PFSK-1 (cell line): Measurements from ENCODE around the gene PEF1.

ENCODE experiments used
- FOXP2 ChIP-seq: optimal IDR thresholded peaks from 2 replicates; pipeline ENCODE3; 2011; ENCODE audit warnings: borderline replicate concordance, control low read depth, inconsistent platforms; ENCODE audit not compliant: insufficient read depth; ENCODE audit errors: extremely low read length, extremely low read depth
- POLR2AphosphoS5 ChIP-seq: IDR thresholded peaks from 2 replicates; pipeline ENCODE4 v1.6.1; 2012; ENCODE audit warnings: low read depth, mild to moderate bottlenecking, control low read depth, low read length, moderate library complexity
- REST ChIP-seq, 2 experiments: IDR thresholded peaks; 2 replicates each; pipeline versions ENCODE4 v1.6.1 to v1.8.0; 2011 to 2012; ENCODE audit warnings: low read depth in 2 of 2, low read length in 2 of 2, control low read depth in 1 of 2, inconsistent platforms in 1 of 2, mild to moderate bottlenecking in 1 of 2, moderate library complexity in 1 of 2; ENCODE audit not compliant: insufficient read depth in 1 of 2
- SIN3A ChIP-seq: IDR thresholded peaks from 2 replicates; pipeline ENCODE4 v1.6.1; 2012; ENCODE audit warnings: mild to moderate bottlenecking, low read length, moderate library complexity, borderline replicate concordance; ENCODE audit not compliant: insufficient read depth

GRCh38 chr1:31627301-31627929 is 17.3 kb downstream of the PEF1 start:
- TF ChIP-seq FOXP2 (no peak), REST (IDR thresholded peaks at IDR 0.05; ENCODE audit: insufficient read depth in 1 of 2, low read depth in 2 of 2, low read length in 2 of 2) (no peak), POLR2AphosphoS5 (no peak), SIN3A (no peak)
